GM12801 (cell line): ENCODE results near the gene SERINC1.

ENCODE experiments used
- TF ChIP-seq, protein P1 (sequence below): IDR thresholded peaks from one replicate; pipeline ENCODE4 v1.5.1; 2011; ENCODE audit warnings: control low read depth; ENCODE audit not compliant: insufficient read length; ENCODE audit errors: extremely low read depth

Gene SERINC1

DNA sequence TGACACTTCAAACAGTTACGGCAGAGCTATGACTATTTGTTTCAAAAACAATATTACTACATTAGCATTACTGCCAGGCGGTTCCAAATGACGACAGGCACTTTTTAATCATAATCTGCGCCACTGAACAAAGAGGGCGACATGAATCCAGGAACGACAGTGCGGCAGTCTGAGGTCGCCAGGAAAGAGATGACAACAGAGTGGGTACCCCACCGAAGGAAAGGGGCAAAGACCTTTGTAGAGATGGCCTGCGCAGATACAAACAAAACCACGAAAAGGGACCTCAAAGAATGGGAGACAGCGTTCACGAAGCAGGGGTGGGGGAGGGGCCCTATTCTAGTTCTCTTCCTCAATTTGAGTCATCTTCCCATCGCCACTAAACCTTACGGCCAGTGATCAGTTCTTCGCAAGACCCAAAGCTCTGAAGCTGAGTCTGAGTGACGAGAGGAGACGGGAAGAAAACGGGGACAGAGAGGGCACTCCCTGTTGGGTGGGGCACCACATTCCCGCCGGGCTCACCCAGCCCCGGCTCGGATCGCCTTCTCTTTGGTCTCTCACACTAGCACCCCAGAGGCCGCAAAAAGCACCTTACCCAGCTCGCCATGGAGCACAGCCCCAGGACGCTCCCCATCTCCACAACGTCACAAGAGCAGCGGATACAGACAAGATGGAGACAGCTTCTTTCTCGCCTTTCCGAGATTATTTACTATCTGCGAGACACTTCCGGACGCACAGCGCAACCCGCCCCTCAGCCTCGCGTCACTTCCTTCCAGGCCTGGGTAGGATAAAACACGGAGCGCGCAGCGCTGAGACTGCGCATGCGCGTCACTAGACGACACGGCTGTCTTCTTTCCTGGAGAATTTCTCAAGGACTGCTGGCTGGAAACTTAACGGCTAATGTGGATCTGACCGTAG lies at the start of gene SERINC1:
SERINC1 (minus strand) TSS at position 701 of the 915 bp plus-strand sequence; CDS start at position 631, 70 bp downstream.
- TF ChIP-seq, protein P1, sequence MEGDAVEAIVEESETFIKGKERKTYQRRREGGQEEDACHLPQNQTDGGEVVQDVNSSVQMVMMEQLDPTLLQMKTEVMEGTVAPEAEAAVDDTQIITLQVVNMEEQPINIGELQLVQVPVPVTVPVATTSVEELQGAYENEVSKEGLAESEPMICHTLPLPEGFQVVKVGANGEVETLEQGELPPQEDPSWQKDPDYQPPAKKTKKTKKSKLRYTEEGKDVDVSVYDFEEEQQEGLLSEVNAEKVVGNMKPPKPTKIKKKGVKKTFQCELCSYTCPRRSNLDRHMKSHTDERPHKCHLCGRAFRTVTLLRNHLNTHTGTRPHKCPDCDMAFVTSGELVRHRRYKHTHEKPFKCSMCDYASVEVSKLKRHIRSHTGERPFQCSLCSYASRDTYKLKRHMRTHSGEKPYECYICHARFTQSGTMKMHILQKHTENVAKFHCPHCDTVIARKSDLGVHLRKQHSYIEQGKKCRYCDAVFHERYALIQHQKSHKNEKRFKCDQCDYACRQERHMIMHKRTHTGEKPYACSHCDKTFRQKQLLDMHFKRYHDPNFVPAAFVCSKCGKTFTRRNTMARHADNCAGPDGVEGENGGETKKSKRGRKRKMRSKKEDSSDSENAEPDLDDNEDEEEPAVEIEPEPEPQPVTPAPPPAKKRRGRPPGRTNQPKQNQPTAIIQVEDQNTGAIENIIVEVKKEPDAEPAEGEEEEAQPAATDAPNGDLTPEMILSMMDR = no peak

DNA sequence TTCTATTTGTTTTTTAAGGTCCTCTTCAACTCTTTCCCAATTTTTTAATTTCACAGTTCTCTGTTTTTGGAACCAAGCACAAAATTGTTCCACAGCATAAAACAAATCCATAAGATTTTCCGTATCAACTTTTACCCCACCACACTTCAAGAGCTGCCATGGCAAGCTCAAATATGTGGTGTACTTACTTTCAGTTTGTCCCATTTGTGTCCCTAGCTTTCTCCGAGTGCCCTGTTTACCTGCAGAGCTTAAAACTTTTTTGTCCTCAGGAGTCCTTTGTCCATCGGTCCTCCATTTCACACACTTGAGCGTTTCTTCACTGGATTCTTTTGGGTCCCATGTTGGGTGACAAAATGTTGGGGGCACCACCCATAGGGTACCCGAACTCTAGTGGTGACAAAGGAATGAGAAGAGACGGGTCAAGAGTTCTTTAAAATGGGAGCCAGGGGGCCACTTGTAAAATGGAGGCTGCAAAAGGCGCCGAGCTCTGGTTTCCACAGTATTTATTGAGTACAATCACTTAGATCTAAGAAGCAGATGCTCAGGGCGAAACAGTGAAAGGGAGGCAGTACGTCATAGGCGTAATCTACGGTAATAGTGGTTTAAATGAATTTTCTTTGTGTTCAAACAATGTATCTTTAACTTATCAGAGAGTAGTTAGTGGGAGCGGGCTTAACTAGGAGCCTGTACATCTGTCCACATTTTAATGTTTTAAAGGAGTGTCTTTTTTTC lies 39.8 kb upstream of the SERINC1 start:
- TF ChIP-seq, protein P1 = no peak

DNA sequence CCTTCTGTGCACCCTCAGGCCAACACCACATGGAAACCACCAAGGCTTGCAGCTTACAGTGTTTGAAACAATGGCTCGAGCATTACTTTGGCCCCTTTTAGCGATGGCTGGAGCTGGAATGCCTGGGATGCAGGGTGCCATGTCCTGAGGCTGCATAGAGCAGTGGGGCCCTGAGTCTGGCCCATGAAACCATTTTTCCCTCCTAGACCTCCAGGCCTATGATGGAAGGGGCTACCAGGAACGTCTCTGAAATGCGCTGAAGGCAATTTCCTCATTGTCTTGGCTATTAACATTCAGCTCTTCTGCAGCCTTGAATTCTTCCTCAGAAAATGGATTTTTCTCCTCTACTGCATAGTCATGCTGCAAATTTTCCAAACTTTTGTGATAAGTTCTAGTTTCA lies 29.9 kb upstream of the SERINC1 start:
- TF ChIP-seq, protein P1 = no peak

DNA sequence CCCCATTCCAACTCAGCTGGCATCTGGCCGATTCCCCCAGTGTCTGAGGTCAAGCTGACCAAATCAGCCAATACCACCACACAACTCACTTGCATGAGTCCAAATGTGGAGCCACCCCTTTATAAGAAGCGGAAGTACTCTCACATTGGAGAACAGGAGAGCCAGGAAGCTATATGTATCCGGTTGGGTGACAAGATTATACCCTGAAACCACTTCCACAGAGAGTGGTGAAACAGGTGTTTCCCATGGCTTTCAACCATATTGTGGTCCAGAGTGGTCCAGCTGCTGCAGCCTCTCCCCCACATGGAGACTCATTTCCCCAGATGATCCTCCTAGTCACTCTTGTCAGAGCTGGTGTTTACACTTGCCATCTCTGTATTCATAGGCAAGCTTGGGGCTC lies 24.0 kb upstream of the SERINC1 start:
- TF ChIP-seq, protein P1 = no peak

DNA sequence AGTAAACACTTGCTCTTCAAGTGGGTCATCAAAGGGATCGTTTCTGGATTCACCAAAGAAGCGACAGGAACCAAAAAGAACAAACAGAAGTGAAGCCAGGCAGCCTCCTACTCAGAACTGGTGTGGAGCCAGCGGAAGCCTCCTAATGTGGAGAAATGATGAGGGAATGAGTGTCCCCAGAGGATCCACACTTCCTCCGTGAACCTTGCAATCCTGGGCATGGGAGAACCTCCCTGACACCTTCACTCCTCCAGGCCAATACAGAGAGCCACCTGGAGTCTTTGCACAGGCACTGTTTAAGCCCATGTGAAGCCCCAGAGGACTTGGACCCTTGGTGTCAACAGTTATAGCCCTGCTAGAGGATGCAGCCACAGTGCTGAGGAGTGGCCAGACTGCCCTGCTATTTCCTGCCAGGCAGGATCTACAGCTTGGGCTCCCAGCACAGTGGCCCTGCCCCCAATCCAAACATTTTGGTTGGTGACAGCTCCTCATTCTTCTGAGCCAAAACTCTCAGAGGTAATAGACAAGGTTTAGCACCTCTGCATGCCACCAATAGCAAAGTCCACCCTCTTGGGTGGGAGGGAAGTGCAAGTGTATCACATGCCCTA lies 23.2 kb upstream of the SERINC1 start:
- TF ChIP-seq, protein P1 = no peak

DNA sequence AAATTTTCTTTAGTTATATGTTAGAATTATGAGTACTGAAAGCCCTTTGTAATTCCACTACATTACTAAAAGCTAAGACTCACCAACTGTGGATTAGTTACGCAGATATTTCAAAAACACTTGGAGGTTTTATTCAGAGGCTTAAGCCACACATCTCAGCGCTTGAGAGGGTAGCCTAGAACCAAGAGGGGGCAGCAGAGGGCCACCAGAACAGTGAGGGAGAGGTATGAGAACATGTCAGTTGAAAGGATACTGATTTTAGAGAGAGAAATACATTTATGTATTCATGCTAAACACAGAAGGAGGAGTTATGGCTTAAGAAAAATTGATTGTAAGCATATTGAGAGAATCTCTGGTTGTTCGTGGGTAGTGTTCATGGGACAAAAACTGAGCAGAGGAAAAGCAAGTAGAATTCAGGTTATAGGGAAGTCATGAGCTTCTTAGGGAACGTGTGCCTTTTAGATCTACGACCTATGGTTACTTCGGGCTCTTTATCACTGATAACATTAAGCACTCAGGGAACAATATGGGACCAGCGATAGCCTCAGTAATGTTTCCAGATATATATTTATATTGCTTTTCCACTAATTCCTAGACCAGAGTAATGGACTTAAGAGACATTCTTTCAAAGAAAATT lies 20.4 kb upstream of the SERINC1 start:
- TF ChIP-seq, protein P1 = no peak

DNA sequence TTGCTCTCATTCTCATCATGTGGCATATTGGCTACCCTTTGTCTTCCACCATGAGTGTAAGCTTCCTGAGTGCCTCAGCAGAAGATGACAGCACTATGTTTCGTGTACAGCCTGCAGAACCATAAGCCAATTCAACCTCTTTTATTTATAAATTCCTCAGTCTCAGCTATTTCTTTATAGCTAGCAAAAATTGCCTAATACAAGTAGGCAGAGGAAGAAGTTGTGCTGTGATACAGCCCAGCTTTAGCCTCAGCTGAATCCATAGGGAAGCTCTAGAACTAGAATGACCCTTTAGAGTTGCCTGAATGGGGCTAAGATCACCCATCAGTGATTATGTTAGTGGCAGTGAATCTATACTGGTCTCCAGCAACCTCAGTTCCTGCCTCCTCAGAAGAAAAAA lies 19.0 kb upstream of the SERINC1 start:
- TF ChIP-seq, protein P1 = no peak
